Tibial artery (tissue), 4 donors: ENCODE measurements around the gene KRT85.

ENCODE experiments used
- DNase-seq, 2 donors: peaks; one replicate each; pipeline ENCODE4 v3.0.0-alpha.2; 2019
- H3K27ac ChIP-seq, 2 donors: fragments of 200-600 bp; sonication (generic) in 1 of 2; 1 replicate in 1 of 2; 2 replicates in 1 of 2; pipeline ENCODE4 v1.5.1; 2018 to 2019; ENCODE audit warnings: mild to moderate bottlenecking in 1 of 2
- H3K27me3 ChIP-seq, 2 donors: fragments of 200-600 bp; sonication (generic) in 1 of 2; one replicate each; pipeline versions ENCODE4 v1.5.1 to v1.6.0; 2016 to 2019
- H3K36me3 ChIP-seq, 3 donors: fragments of 200-600 bp; sonication (generic) in 2 of 3; one replicate each; pipeline ENCODE4 v1.5.1; 2016 to 2019; ENCODE audit warnings: mild to moderate bottlenecking in 2 of 3
- H3K4me1 ChIP-seq, 4 donors: fragments of 200-600 bp; sonication (generic) in 2 of 4; 1 replicate in 3 of 4; 2 replicates in 1 of 4; pipeline ENCODE4 v1.5.1; 2016 to 2019
- H3K4me3 ChIP-seq, 2 donors: fragments of 200-600 bp; sonication (generic) in 1 of 2; 1 replicate in 1 of 2; 2 replicates in 1 of 2; pipeline ENCODE4 v1.5.1; 2018 to 2019; ENCODE audit warnings: mild to moderate bottlenecking in 2 of 2
- H3K9me3 ChIP-seq, 3 donors: fragments of 200-600 bp; sonication (generic) in 1 of 3; one replicate each; pipeline ENCODE4 v1.5.1; 2016 to 2019
- intact Hi-C: fragments of 100-400 bp; cut with DNase I; formaldehyde crosslinking; loops from one replicate; pipeline ENCODE4 v1.15.0; 2023; ENCODE audit warnings: low total_unique reads
- TF ChIP-seq, protein P1 (sequence below), 2 experiments: fragments of 200-600 bp in 1 of 2; fragments of 450-650 bp in 1 of 2; IDR thresholded peaks; one replicate each; pipeline ENCODE4 v1.5.1; 2017 to 2019; ENCODE audit warnings: antibody characterized with exemption in 2 of 2, mild to moderate bottlenecking in 1 of 2, moderate library complexity in 1 of 2

KRT85 gene

DNA sequence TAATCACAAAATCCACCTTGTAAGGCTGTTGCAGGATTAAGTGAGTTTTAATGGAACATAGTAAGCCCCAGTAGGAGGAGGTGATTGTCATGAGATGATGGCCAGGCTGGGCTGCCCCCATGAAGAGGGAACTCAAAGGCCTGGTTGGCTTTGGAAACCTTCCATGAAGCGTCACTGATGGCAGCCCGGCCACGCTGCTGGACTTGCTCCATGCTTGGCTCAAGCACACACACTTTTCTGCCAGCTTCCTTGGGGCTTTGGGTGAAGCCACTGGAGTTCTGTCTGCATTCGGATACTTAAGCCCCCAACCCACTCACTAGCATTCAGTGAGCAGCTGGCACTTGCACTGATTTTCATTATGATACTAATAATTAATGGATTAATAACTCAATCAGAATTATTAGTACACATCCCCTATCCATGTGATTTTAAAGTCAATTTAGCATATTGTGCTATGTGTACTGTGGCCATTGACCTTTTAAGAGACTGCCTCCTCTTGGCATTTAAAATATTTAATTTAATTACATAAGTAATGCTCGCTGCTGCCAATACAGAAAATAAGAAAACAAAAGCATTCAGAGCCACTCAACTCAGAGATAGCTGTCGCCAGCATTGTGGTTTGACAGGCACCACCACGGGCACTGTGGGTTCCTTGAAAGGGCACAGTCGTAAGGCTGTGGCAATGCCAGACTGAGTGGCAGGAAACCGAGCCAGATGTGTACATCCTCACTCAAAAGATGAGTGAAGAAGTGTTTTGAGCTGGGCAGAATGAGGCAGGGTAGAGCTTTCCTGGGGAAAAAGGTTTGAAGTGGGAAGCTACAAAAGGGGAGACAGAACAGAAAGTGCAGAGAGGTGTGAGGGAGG lies 15.9 kb downstream of the KRT85 start:
- no peak overlapping the region for H3K4me3 ChIP-seq
- no peaks in the 10 kb centered on the region for H3K36me3 ChIP-seq
- H3K27me3 ChIP-seq, result peaks cover 0 to 6% of the 10 kb centered on the region in 2 donors
- no peaks in the 10 kb centered on the region for H3K9me3 ChIP-seq
- H3K27ac ChIP-seq, result no peak overlapping the region
- intact Hi-C loops, result no loop called here
- peak in 1 of 2 donors; percentile 80 for DNase-seq
- H3K4me1 ChIP-seq, result peaks cover 0 to 22% (median 11%) of the 10 kb centered on the region in 4 donors
- TF ChIP-seq, protein P1, sequence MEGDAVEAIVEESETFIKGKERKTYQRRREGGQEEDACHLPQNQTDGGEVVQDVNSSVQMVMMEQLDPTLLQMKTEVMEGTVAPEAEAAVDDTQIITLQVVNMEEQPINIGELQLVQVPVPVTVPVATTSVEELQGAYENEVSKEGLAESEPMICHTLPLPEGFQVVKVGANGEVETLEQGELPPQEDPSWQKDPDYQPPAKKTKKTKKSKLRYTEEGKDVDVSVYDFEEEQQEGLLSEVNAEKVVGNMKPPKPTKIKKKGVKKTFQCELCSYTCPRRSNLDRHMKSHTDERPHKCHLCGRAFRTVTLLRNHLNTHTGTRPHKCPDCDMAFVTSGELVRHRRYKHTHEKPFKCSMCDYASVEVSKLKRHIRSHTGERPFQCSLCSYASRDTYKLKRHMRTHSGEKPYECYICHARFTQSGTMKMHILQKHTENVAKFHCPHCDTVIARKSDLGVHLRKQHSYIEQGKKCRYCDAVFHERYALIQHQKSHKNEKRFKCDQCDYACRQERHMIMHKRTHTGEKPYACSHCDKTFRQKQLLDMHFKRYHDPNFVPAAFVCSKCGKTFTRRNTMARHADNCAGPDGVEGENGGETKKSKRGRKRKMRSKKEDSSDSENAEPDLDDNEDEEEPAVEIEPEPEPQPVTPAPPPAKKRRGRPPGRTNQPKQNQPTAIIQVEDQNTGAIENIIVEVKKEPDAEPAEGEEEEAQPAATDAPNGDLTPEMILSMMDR (IDR thresholded peaks at IDR 0.05), result no peak

DNA sequence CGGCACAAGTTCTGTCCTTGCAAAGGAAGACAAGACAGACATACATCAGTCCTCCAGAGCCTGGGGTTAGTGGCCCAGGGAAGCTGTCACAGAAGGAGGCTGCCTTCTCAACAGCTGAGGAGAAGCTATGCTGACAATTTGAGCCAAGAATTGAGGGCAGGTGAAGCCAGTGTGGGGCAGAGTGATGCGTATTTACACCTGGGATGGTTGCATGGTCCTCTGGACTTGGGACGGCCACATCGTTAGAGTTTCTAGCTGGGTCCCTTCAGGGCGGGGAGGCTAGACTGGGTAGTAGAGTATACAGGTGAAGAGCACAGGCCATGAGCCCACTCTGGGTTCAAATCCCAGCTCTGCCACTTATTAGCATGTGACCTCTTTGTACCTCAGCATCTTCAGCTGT lies 16.5 kb downstream of the KRT85 start:
- intact Hi-C loops, result no loop called here
- Histone ChIP-seq H3K9me3 (no peaks in the 10 kb centered on the region), H3K4me3 (no peak overlapping the region), H3K27me3 (peaks cover 0 to under 1% of the 10 kb centered on the region in 2 donors), H3K27ac (no peak overlapping the region), H3K4me1 (peaks cover 0 to 27% (median 14%) of the 10 kb centered on the region in 4 donors), H3K36me3 (no peaks in the 10 kb centered on the region)
- DNase-seq, result peak in 1 of 2 donors; percentile 49
- TF ChIP-seq, protein P1 (IDR thresholded peaks at IDR 0.05), result no peak

DNA sequence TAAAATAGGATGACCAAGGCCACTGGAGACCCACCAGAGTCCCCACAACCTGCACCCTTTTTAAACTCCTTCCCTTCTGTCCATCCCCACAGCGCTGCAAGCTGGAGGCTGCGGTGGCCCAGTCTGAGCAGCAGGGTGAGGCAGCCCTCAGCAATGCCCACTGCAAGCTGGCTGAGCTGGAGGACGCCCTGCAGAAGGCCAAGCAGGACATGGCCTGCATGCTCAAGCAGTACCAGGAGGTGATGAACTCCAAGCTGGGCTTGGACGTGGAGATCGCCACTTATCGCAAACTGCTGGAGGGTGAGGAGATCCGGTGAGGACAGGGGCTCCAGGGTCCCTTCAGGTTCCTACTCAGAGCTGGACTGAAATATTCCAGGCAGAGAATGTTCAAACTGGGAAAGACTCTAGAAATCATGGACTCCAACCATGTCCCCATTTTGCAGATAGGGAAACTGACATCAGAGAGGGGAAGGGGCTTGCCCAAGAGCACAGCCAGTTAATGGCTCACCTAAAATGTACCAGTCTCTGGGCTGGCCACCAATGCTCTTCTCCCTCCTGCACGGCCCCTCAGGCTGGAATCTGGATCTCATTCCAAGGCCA lies 17.2 kb downstream of the KRT85 start:
- no peaks in the 10 kb centered on the region for H3K9me3 ChIP-seq
- H3K27me3 ChIP-seq, result no peaks in the 10 kb centered on the region
- peaks cover 0 to 28% (median 14%) of the 10 kb centered on the region in 4 donors for H3K4me1 ChIP-seq
- no peak overlapping the region for H3K27ac ChIP-seq
- H3K4me3 ChIP-seq, result no peak overlapping the region
- DNase-seq, result peak in 1 of 2 donors; percentile 33
- no peaks in the 10 kb centered on the region for H3K36me3 ChIP-seq
- TF ChIP-seq, protein P1 (IDR thresholded peaks at IDR 0.05), result no peak
- intact Hi-C loops, result no loop called here

DNA sequence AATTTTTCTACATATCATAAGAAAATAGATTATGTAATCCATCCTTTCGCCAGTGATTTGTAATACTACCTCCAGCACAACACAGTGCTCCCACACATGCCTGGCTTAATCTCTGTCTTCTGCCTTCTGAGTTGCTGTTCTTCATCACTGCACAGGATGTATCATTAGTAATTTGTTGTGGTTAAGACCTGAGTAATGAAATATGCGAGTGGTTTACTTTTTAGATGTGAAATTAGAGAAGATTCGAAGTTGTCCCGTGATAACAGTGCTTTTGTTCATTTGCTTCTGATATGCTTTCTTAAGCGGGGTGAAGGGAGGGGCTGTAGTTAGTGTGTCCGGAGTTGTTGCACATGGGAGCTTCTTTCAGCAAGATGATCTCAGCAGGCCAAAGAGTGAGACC lies 18.1 kb downstream of the KRT85 start:
- Histone ChIP-seq H3K27ac (no peak overlapping the region), H3K4me1 (peaks cover 0 to 28% (median 14%) of the 10 kb centered on the region in 4 donors), H3K27me3 (no peaks in the 10 kb centered on the region), H3K4me3 (no peak overlapping the region), H3K36me3 (no peaks in the 10 kb centered on the region), H3K9me3 (no peaks in the 10 kb centered on the region)
- intact Hi-C loops, result no loop called here
- TF ChIP-seq, protein P1 (IDR thresholded peaks at IDR 0.05), result no peak
- DNase-seq, result peak in 1 of 2 donors; percentile 3

DNA sequence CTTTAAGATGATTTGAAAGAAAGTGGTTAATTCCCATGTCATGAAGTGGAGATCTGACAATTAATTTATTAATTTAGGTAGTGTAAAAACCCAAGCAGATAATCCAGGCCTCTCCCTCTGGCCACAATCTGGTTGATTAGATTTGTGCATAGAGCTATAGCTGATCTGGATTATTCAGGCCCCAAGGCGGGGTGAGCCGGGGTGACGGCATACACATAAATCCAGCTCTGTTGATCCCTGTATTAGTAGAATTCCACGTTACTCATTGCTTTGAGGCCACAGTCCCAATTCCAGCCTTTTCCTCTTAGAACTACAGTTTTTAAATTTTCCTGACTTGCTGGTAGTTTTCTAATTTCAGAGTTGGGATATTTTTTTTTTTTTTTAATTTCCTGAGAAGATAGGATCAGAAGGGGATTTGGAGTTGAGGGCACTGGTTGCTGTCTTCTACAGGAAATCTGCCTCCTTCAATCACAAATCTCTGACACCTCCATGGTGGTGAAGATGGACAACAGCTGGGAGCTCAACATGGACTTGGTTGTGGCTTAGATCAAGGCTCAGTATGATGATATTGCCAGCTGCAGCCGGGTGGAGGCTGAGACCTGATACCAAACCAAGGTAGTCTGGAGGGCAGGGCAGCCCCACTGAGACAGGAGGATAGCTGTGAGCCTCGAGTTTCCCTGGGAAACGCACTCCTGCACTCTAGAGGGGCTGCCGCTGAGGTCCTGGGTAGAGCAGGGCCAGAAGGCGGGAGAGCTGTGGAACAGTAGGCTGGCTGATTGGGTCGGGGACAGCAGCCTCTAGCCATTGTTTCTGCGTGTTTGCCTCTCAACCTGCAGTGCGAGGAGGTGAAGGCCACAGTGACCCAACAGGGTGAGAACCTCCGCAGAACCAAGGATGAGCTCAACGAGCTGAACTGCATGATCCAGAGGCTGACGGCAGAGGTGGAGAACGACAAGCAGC lies 19.4 kb downstream of the KRT85 start:
- intact Hi-C loops, result no loop called here
- Histone ChIP-seq H3K4me3 (no peak overlapping the region), H3K36me3 (no peaks in the 10 kb centered on the region), H3K27ac (no peak overlapping the region), H3K4me1 (peaks cover 0 to 28% (median 14%) of the 10 kb centered on the region in 4 donors), H3K9me3 (peaks cover 0 to 5% (median 0%) of the 10 kb centered on the region in 3 donors), H3K27me3 (no peaks in the 10 kb centered on the region)
- TF ChIP-seq, protein P1 (IDR thresholded peaks at IDR 0.05), result no peak
- DNase-seq, result peak in 1 of 2 donors; percentile 54
